LNCAP (cell line): ENCODE data around the gene PTPRQ.

Source experiments
- CTCF ChIP-seq: fragments of 450-650 bp; IDR thresholded peaks from 2 replicates; pipeline ENCODE4 v1.5.1; 2017; ENCODE audit warnings: mild to moderate bottlenecking

The PTPRQ gene

GRCh38 chr12:80442426-80443222 is 1.4 kb upstream of the PTPRQ start:
- no peak for TF ChIP-seq CTCF

GRCh38 chr12:80445083-80445793 is 1.2 kb downstream of the PTPRQ start:
- TF ChIP-seq CTCF, result no peak

GRCh38 chr12:80456513-80456912 is 12.5 kb downstream of the PTPRQ start:
- TF ChIP-seq CTCF, result no peak

GRCh38 chr12:80460972-80461371 is 16.9 kb downstream of the PTPRQ start:
- TF ChIP-seq CTCF, result no peak

- TF ChIP-seq CTCF, result no peak
Measured at GRCh38 chr12:80469681-80470080, 25.6 kb downstream of the PTPRQ start.

GRCh38 chr12:80470403-80470802 is 26.4 kb downstream of the PTPRQ start:
- no peak for TF ChIP-seq CTCF

GRCh38 chr12:80472236-80472635 is 28.2 kb downstream of the PTPRQ start:
- no peak for TF ChIP-seq CTCF
